MCF 10A (cell line): Measurements from ENCODE around the gene TNFSF18. TPM values are rescaled to one million over a fixed set of nuclear protein-coding genes. Genes with fewer than 3 reads are reported as not detected.

ENCODE experiments used
- BruUV-seq: library from RNA; stranded (reverse); fragments of 400-500 nt; replicated peaks from 2 replicates; lab custom pipeline; 2021; lab: Mats Ljungman, UMichigan
- CTCF ChIA-PET: fragments of 300-600 bp; sonication (Branson Sonifier 250); formaldehyde crosslinking; extraction: SDS; loops from one replicate; lab custom pipeline; 2021; ENCODE audit warnings: antibody characterized with exemption, inconsistent platforms; lab: Yijun Ruan, JAX
- POLR2A ChIA-PET: fragments of 300-600, 350-650 bp; sonication (Branson Sonifier 250); formaldehyde crosslinking; extraction: SDS; loops from one replicate; lab custom pipeline; 2020; ENCODE audit warnings: antibody characterized with exemption, inconsistent platforms; lab: Yijun Ruan, JAX
- DNase-seq: peaks from one replicate; pipeline ENCODE4 v3.0.0-alpha.2; 2018; ENCODE audit not compliant: unreplicated experiment
- H3K27ac Mint-ChIP-seq: one replicate; pipeline ENCODE4 v1.8.0; 2022; ENCODE audit warnings: mild to moderate bottlenecking, low read depth, mixed read lengths; ENCODE audit not compliant: unreplicated experiment
- H3K27me3 Mint-ChIP-seq: one replicate; pipeline ENCODE4 v1.8.0; 2022; ENCODE audit warnings: mixed read lengths; ENCODE audit not compliant: insufficient read depth, unreplicated experiment
- H3K36me3 Mint-ChIP-seq: one replicate; pipeline ENCODE4 v1.8.0; 2022; ENCODE audit warnings: mild to moderate bottlenecking, moderate library complexity, mixed read lengths; ENCODE audit not compliant: insufficient read depth, unreplicated experiment
- H3K4me1 Mint-ChIP-seq: one replicate; pipeline ENCODE4 v1.8.0; 2022; ENCODE audit warnings: mixed read lengths; ENCODE audit not compliant: insufficient read depth, unreplicated experiment
- H3K4me3 Mint-ChIP-seq: one replicate; pipeline ENCODE4 v1.8.0; 2022; ENCODE audit warnings: mild to moderate bottlenecking, moderate library complexity, mixed read lengths; ENCODE audit not compliant: unreplicated experiment
- H3K9me3 Mint-ChIP-seq: one replicate; pipeline ENCODE4 v1.8.0; 2022; ENCODE audit warnings: mixed read lengths; ENCODE audit not compliant: unreplicated experiment
- CTCF ChIP-seq: fragments of 200-600 bp; IDR thresholded peaks from one replicate; pipeline ENCODE4 v1.8.0; 2022; ENCODE audit warnings: antibody characterized with exemption, mild to moderate bottlenecking; ENCODE audit not compliant: unreplicated experiment
- intact Hi-C: fragments of 100-400 bp; cut with micrococcal nuclease; formaldehyde crosslinking; loops from 2 replicates; pipeline ENCODE4 v1.14.1; 2022
- total RNA-seq: library from RNA; stranded (reverse); gene quantifications from 2 replicates; pipeline ENCODE4 v1.2.3, GENCODE V29; 2022

The TNFSF18 gene
- total RNA-seq, 1 experiment from 2014 or later: 0.49 TPM

DNA sequence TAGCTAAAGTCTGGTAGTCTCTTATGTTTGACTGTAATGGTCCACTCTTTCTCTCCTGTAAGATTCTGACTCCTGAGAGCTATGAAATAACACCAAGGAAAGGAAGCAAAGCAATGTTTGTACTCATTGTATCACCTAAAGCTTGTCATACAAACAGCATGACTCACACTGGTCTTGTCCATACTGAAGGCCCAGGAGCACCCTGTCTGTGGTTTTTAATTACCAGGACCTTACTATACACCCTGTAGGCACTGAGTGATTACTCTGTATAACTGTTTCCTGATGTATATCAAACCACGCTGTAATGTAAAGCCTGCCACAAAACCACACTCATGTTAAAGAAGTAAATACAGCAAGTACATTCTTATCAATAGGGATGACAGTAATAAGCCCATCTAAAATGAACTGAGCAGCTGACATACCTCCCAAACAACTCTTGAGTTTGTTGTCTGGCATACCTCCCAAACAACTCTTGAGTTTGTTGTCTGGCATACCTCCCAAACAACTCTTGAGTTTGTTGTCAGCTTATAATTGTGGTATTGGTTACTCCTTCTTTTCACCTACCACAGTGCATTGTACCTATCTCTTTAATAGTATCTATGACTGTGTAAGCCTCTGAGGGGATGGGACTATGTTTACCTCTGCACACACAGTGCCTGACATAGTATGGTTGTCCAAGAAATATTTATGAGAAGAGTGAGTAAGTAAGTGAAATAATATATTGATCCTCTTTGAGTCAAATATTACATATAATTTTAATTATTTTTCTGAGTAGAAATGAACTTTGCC is 11.6 kb upstream of the TNFSF18 start:
- H3K4me3 Mint-ChIP-seq: no peak overlapping the region
- TF ChIP-seq CTCF: no peak
- no peaks in the 10 kb centered on the region for H3K36me3 Mint-ChIP-seq
- H3K9me3 Mint-ChIP-seq: peaks cover 12% of the 10 kb centered on the region
- peak; percentile 88 for DNase-seq
- no TSS peak for BruUV-seq
- intact Hi-C loops: no loop called here
- peaks cover 14% of the 10 kb centered on the region for H3K4me1 Mint-ChIP-seq
- H3K27me3 Mint-ChIP-seq: no peaks in the 10 kb centered on the region
- POLR2A ChIA-PET: interaction anchor here (0.5 to 2.4 kb wide), 4 partner anchors 9 to 98 kb away, joined by 3 to 23 read pairs (median 3); partner anchors contain the start of gene TNFSF18
- H3K27ac Mint-ChIP-seq: peak overlapping the region; percentile 40
- CTCF ChIA-PET: interaction anchor here (0.5 to 1.4 kb wide), 6 partner anchors 28 to 140 kb away, joined by 3 to 5 read pairs (median 3); no protein-coding TSS in a partner anchor

GRCh38 chr1:173058556-173058955 is 7.8 kb upstream of the TNFSF18 start:
- Mint-ChIP-seq H3K27ac (no peak overlapping the region), H3K27me3 (no peaks in the 10 kb centered on the region), H3K9me3 (peaks cover 2% of the 10 kb centered on the region), H3K4me3 (no peak overlapping the region), H3K4me1 (peaks cover 14% of the 10 kb centered on the region), H3K36me3 (no peaks in the 10 kb centered on the region)
- ChIA-PET POLR2A (no interaction called here), CTCF (no interaction called here)
- no peak for DNase-seq
- TF ChIP-seq CTCF: no peak
- BruUV-seq: no TSS peak
- intact Hi-C loops: no loop called here

- BruUV-seq: no TSS peak
- intact Hi-C loops: no loop called here
- TF ChIP-seq CTCF: no peak
- ChIA-PET CTCF (interaction anchor here (0.6 to 0.7 kb wide), 2 partner anchors 10 to 141 kb away, joined by 3 to 4 read pairs; no protein-coding TSS in a partner anchor), POLR2A (no interaction called here)
- H3K27me3 Mint-ChIP-seq: no peaks in the 10 kb centered on the region
- no peak for DNase-seq
- no peaks in the 10 kb centered on the region for H3K36me3 Mint-ChIP-seq
- H3K4me3 Mint-ChIP-seq: no peak overlapping the region
- peaks cover 17% of the 10 kb centered on the region for H3K4me1 Mint-ChIP-seq
- H3K9me3 Mint-ChIP-seq: no peaks in the 10 kb centered on the region
- H3K27ac Mint-ChIP-seq: no peak overlapping the region
Measured at GRCh38 chr1:173057984-173058383, 7.2 kb upstream of the TNFSF18 start.

GRCh38 chr1:173056365-173056764 is 5.6 kb upstream of the TNFSF18 start:
- ChIA-PET POLR2A (no interaction called here), CTCF (interaction anchor here (1.1 kb wide), 1 partner anchor 230 kb away, joined by 3 read pairs; no protein-coding TSS in a partner anchor)

More at GRCh38 chr1:173056365-173056764, 5.6 kb upstream of the TNFSF18 start:
- DNase-seq: no peak
- no peak overlapping the region for H3K27ac Mint-ChIP-seq
- H3K9me3 Mint-ChIP-seq: no peaks in the 10 kb centered on the region
- TF ChIP-seq CTCF: no peak
- peaks cover 13% of the 10 kb centered on the region for H3K4me1 Mint-ChIP-seq
- no peaks in the 10 kb centered on the region for H3K27me3 Mint-ChIP-seq
- no TSS peak for BruUV-seq
- no peaks in the 10 kb centered on the region for H3K36me3 Mint-ChIP-seq
- H3K4me3 Mint-ChIP-seq: no peak overlapping the region
- intact Hi-C loops: no loop called here
